Neural progenitor cell (in vitro differentiated cells): ENCODE results near the gene PTPN11.

Source experiments
- CTCF ChIP-seq: fragments of 200-600 bp; sonication (generic); IDR thresholded peaks from 2 replicates; pipeline ENCODE4 v1.5.1; 2017; ENCODE audit warnings: antibody characterized with exemption, mild to moderate bottlenecking
- EZH2 ChIP-seq: fragments of 200-600 bp; sonication (generic); IDR thresholded peaks from 2 replicates; pipeline ENCODE4 v1.6.1; 2017; ENCODE audit warnings: antibody characterized with exemption, mild to moderate bottlenecking, moderate library complexity
- EZH2phosphoT487 ChIP-seq: fragments of 200-600 bp; sonication (generic); IDR thresholded peaks from 2 replicates; pipeline ENCODE4 v1.6.1; 2017; ENCODE audit warnings: antibody characterized with exemption

GRCh38 chr12:112506513-112507166 lies 87.9 kb downstream of the PTPN11 start:
- TF ChIP-seq EZH2 = no peak
- TF ChIP-seq CTCF = no peak
- no peak for TF ChIP-seq EZH2phosphoT487
